Activated CD4-positive, alpha-beta T cell treated with anti-CD3 and anti-CD28 coated beads, Interleukin-2, amount 50 U/mL, for 1 hour (primary cell): ENCODE data around the gene STX2.
A peak's percentile ranks its signal among the peaks of the same experiment; 100 is the strongest.
"Not testable (repeated sequence)": the region's sequence is repeated elsewhere in the genome, so short reads cannot be mapped to it uniquely, and the experiment has no call there.

Experiments
- DNase-seq: peaks from one replicate; pipeline ENCODE4 v3.0.0-alpha.2; 2020

Gene STX2

GRCh38 chr12:130795906-130796305, 43.1 kb downstream of the STX2 start:
- DNase-seq = no peak

- no peak for DNase-seq
Observed at GRCh38 chr12:130793554-130793849, 45.5 kb downstream of the STX2 start.

GRCh38 chr12:130792821-130793553, 46.1 kb downstream of the STX2 start:
- DNase-seq = no peak

GRCh38 chr12:130791629-130792028, 47.4 kb downstream of the STX2 start:
- no peak for DNase-seq

GRCh38 chr12:130788515-130788914, 50.5 kb downstream of the STX2 start:
- DNase-seq = no peak

GRCh38 chr12:130787445-130788410, 51.3 kb downstream of the STX2 start:
- DNase-seq = no peak

GRCh38 chr12:130787041-130787440, 52.0 kb downstream of the STX2 start:
- DNase-seq = no peak

GRCh38 chr12:130783110-130783715, 55.8 kb downstream of the STX2 start:
- no peak for DNase-seq

- DNase-seq = not testable (repeated sequence)
Observed at GRCh38 chr12:130782245-130782644, 56.8 kb downstream of the STX2 start.

- no peak for DNase-seq
Observed at GRCh38 chr12:130780880-130781575, 58.0 kb downstream of the STX2 start.

GRCh38 chr12:130780325-130780724, 58.7 kb downstream of the STX2 start:
- DNase-seq = no peak

GRCh38 chr12:130778776-130779175, 60.3 kb downstream of the STX2 start:
- no peak for DNase-seq

GRCh38 chr12:130776857-130777339, 62.2 kb downstream of the STX2 start:
- DNase-seq = no peak

GRCh38 chr12:130775953-130776856, 62.8 kb downstream of the STX2 start:
- DNase-seq = peak; percentile 39

GRCh38 chr12:130770413-130771028, 68.5 kb downstream of the STX2 start:
- no peak for DNase-seq

GRCh38 chr12:130768120-130768519, 70.9 kb downstream of the STX2 start:
- DNase-seq = no peak

GRCh38 chr12:130766470-130766869, 72.6 kb downstream of the STX2 start:
- no peak for DNase-seq

- DNase-seq = no peak
Observed at GRCh38 chr12:130765186-130765659, 73.8 kb downstream of the STX2 start.

- DNase-seq = no peak
Observed at GRCh38 chr12:130764475-130765185, 74.4 kb downstream of the STX2 start.

GRCh38 chr12:130764073-130764472, 75.0 kb downstream of the STX2 start:
- no peak for DNase-seq

- DNase-seq = no peak
Observed at GRCh38 chr12:130762319-130762675, 76.8 kb downstream of the STX2 start.
